CD4-positive, alpha-beta T cell treated with Interferon gamma for 1 hour (primary cell): Measurements from ENCODE around the gene ST6GAL1.
"Not testable (repeated sequence)": the region's sequence is repeated elsewhere in the genome, so short reads cannot be mapped to it uniquely, and the experiment has no call there.

Experiments used
- DNase-seq: peaks from one replicate; pipeline ENCODE4 v3.0.0-alpha.2; 2020

Gene ST6GAL1

DNA sequence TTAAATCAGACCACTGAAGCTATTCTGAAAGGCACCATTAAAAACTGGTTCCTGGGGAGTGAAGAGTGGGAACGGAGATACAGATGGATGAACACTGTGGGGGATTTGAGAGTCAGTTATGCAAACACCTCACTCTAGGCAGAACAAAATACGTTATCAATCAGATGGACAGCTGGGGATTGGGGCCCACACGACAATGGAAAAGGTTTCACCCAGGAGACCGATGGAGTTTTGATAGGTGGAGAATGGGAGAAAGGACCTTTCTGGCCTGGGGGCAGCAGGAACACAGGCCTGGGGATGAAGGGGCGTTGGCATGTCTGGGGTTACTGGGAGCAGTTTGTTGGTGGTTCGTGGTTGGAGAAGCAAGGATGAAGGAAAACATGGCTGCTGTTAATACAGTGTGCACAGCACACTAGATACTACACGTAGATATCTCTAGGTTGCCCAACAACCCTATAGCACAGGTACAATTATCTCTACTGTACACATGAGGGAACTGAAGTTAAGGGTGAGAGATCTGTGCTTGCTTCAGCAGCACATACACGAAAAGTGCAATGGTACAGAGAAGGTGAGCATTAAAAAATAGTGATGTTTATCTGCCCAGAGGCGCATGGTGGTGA is 16.5 kb downstream of the ST6GAL1 start:
- DNase-seq: no peak

DNA sequence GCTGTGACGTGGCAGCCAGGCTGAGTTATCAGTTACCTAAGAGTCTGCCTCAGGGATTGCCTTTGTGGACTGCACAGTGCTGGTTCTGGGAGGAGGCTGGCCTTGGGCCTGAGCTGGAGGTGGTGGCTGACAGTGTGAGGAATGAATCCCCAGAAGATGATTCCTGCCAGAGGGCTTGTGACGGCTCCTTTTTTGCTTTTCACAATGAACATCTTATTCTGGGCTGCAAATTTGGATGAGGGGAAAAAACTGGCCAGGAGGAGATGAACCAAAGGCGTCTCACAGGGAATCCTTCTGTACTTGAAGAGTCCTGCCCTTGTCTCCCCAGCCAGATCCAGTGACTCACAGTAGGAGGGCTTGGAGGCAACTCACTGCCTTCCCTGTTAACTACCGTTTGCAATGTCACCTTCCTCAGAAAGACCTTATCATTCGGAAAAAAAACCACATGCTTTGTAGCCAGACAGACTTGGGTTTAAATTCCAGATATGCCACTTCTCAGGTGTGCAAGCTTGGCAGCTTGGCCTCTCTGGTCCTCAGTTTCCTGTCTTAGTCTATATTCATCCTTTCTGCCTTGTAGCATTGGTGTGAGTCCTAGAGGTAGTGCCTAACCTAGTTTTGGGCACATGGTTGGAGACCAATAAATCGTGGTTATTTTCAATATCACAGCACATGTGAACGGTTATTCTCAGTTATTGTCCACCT is 19.1 kb downstream of the ST6GAL1 start:
- no peak for DNase-seq

DNA sequence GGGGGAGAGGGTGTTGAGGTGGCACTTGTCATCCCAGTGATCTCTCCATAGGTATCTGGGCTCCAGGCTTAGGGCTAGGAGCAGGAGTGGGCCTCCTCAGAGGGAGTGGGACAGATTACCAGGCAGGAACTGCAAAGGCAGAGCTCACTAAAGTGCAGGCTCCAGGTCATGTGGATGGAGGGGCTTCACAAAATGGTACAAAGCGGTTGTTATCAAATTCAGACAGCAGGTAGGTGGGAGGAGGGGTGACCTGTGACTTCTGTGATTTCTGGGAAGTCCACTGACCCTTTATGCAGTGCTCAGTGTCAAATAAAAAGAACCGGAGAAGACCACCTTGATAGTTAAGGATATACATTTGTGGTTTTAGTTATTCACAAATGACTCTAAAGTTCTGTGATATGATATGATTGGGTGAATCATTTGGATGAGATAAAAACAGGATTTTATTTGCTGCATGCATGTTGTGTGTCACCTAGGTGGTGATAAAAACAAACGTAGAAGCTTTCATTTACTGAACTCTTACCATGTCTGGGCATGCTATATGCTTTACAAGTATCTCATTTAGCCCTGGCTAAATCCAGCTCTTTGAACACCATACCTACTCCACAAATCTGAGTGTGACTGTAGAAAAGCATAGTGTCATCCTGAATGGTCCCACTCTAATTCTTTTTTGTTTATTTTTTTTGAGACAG is 20.2 kb downstream of the ST6GAL1 start:
- DNase-seq: no peak

DNA sequence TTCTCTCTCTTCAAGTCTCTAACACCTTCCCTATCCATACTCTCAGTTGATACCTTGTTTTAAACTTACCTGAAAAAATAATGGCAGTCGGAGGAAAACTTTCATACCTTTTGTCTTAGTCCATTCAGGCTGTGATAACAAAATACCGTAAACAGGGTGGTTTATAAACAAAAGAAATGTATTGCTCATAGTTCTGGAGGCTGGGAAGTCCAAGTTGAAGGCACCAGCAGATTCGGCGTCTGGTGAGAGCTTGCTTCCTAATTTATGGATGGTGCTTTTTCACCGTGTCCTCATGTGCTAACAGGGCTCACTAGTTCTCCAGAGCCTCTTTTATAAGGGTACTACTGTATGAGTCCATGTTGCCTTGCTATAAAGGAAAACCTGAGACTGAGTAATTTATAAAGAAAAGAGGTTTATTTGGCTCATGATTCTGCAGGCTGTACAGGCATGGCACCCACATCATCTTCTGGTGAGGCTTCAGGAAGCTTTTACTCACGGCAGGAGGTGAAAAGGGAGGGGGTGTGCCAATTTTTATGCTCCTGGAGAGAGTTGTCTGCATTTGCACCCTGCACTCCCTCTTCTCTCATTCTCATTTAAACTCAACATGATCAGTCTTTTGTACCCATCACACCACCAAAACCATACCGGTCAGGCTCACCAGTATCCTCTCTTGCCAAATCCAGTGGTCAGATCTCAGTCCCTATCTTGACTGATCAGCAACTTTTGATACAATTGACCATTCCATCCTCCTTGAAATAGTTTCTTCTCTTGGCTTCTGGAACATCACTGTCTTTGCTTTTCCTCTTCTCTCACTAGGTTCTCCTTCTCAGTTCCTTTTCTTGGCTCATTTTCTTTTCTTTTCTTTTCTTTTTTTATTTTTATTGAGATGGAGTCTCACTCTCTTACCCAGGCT is 21.6 kb downstream of the ST6GAL1 start:
- DNase-seq: no peak

DNA sequence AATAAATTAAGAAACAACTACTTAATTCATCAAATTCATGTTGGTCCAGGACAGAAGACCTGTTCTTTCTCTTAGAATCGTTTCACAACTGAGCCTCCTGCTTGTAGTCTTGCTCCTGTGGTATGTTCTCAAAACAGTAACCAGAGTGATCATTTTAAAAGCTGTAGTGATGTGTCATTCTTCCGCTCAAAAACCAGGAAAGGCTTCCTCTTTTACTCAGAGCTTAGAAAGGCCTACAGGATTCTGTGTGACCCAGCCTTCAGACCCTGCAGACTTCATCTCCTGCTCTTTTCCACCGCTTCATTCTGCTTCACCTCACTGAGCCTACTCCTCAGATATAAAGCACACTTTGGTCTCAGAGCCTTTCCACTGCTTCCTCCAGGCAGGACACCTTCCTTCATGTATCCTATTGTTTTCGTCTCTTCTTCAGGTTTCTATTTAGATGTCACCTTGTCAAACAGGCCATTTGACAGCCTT is 22.7 kb downstream of the ST6GAL1 start:
- no peak for DNase-seq

DNA sequence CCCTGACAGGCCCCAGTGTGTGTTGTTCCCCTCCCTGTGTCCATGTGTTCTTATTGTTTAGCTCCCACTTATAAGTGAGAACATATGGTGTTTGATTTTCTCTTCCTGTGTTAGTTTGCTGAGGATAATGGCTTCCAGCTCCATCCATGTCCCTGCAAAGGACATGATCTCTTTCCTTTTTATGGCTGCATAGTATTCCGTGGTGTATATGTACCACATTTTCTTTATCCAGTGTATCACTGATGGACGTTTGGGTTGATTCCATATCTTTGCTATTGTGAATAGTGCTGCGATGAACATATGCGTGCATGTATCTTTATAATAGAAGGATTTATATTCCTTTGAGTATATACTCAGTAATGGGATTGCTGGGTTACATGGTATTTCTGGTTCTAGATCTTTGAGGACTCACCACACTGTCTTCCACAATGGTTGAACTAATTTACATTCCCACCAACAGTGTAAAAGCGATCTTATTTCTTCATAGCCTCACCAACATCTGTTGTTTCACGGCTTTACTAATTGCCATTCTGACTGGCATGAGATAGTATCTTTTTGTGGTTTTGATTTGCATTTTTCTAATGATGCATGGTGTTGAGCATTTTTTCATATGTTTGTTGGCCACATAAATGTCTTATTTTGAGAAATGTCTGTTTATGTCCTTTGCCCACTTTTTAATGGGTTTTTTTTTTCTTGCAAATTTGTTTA is 23.8 kb downstream of the ST6GAL1 start:
- DNase-seq: not testable (repeated sequence)

DNA sequence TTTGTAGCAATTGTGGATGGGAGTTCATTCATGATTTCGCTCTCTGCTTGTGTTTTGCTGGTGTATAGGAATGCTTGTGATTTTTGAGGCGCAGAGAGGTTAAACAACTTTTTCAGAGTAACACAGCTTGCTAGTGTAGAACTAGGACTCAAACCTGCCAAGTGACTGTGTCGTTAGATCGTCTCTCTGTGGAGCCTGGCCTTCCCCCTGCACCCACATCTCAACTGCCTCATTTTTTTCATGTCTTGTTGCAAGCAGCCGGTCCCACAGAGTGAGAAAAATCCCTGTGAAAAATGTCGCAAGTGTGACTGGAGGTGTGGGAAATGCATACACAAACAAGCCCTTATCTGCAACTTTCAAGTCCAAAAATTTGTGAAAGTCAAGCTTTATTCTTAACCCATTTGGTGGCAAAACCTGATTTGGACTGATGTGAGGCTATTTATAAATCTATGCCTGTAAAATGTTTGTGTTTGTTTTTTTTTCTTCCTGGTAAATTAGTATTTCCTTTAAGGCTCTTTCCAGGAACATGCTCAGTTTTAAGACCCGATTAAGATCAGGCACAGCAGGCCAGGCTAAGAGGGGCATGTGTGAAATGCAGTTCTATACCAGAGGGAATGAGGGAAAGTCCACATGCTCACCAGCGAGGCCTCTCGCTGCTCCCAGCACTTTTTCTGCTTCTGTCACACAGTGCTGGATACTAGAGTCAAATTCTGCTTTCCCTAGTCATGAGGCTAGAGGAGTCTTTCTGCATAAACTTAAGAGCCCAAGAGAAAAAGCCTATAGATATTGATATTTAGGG is 25.8 kb downstream of the ST6GAL1 start:
- DNase-seq: no peak

DNA sequence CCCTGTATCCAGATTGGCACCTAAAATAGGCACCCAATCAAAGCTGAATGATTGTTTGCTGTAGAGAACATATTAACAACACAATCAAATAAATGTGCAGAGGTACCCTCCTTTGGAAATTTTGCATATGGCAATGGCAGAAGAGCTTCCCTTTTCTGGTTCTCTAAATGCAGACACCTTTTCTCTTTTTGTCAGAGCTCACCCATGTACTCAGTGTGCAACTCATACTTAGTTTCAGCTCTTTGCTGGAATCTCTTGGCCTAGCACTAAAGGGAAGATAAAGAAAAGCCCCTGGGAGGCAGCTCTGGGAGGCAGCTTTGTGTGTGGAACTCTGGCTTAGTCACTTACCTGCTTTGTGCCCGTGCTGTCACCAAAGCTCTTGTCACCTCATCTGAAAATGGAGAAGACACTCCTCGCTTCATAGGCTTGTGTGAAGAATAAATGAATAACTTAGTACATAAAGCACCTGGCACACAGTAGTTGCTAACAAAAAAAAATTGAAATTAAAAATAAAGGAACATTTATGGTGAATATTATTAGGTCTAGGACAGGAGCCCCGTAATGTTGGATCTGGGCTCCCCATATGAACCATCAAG is 28.8 kb downstream of the ST6GAL1 start:
- no peak for DNase-seq

DNA sequence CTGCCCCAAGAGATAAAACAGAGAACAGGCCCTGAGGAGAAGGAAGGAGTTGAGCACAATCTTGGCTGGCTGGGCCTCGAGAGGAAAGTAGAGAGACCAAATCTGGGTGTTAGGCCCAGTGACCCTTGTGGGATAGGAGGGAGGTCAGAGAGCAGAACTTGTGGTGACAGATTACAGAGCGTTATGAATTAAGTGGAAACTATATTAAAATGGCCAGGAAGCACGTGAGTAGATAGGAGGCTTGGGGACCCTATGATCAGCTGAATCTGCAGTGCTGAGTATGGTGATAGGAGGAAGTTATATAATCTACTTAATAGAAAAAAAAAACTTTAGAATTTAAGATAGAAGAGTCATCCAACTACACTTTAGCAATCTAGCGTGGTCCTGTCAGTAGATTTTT is 30.0 kb downstream of the ST6GAL1 start:
- DNase-seq: no peak

DNA sequence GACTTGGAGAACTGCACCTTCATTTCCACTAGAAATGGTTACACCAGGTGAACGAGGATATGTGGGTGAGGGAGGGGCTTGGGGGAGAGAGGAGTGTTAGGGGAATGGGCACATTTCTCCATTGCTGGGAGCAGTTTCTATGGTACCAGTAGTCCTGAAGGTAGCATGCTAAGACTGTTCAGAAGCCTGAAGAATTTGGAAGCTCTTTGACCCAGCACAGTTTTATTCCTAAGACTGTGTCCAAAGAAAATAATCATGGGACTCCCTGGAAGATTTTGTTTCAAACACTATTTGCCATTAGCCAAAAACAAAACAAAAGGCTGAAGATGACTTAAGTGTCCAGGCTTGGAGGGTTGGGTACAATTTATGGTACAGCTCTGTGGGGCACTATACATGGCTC is 32.1 kb downstream of the ST6GAL1 start:
- no peak for DNase-seq

DNA sequence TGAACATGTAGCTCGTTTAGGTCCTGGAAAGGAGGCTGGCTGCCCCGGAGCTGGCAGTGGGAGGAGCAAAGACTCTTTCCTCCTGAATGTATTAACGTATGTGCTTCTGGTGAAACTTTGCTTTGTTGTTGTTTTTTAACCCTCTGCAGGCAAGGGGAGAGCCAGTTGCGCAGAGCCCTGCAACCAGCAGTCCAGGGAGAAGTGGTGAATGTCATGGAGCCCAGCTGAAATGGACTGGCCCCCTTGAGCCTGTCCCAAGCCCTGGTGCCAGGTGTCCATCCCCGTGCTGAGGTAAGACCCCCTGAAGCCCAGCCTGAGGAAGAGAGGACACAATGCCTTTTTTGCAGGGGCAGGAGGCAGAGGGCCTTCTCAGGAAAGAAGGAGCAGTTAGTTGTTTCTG is 33.3 kb downstream of the ST6GAL1 start:
- no peak for DNase-seq

DNA sequence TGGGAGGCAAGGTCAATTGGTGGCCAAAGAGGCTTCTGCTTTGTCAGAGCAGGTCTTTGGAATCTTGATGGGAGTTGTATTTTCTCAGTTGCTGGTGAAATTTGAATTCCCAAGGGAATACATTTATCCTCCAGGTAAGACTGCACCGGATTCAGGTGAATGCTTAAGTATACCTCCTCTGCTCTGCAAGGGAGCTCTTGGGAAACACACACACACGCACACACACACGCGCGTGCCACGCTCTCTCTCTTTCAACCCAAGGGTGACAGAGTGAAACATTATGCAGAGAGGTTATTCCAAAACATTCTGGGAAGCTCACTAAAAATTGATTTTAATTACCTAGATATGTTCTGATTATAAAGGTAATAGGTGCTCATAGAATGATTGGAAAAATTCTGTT is 33.7 kb downstream of the ST6GAL1 start:
- no peak for DNase-seq

DNA sequence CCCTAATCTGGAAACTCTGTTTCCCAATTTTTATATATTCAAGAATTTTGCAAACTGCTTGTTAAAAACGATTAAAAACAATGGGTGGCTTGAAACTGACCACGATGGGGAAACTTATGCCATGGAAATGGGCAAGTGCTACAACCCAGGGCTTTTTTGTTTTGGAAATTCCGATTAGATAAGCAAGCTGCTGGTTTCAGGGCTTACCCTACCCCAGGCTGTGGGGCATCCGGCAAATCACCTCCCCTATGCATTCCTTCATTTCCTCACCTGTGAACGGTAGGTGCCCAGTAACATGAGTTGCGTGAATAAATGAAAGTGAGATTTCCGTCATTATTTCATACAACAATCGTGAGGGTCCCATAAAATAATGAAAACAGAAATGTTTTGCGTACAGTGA is 34.3 kb downstream of the ST6GAL1 start:
- DNase-seq: no peak

DNA sequence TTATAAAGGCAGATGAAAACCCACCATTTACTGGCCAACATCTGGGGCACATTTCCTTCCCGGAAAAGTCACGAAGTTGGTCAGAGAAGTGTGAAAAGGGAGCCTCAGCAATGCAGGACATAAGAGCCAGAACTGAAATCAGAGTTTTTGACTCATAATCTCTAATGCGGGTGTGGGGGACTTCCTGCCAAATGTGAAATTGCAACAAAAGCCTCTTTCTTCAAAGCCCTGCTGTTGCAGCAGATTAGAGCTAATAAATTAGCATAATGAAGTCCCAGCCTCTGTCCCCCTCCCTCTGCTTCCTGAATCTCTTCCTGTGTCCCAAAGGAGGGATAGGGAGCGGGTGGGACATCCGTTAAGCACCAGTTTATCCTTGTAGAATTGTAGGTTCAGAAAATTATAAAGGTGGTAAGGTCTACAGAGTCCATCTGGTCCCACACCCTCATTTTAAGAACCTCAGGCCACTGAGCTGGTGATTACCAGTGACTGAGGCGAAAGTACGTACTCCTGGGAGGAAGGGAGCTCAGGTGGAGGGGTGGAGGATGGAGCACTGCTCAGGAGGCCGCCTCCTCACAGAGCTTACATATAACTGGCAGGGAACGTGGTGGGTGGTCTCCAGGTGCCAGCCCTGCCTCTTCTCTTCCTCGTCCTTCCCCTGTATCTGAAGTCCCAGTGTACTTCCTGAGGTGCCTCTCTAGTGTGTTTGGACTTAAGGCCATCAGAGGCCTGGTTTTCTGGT is 35.0 kb downstream of the ST6GAL1 start:
- DNase-seq: no peak

DNA sequence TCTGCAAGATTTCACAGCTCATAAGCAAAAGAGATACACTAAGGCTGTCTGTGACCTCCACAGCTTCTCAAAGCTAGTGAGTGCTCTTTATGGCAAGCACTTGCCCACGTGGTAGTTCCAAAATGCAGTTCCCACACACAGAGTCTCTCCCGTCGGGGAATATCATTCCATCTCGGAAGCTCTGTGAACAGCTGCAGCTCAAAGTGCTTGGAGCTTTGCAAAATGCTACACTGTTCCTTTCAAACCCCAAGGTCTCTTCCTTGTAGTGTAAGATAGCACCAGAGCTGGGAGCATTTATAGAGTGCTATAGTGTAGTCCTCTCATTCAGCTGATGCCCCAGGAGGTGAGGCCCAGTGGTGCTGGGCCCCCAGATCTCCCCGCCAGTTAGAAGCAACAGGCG is 36.1 kb downstream of the ST6GAL1 start:
- DNase-seq: no peak

DNA sequence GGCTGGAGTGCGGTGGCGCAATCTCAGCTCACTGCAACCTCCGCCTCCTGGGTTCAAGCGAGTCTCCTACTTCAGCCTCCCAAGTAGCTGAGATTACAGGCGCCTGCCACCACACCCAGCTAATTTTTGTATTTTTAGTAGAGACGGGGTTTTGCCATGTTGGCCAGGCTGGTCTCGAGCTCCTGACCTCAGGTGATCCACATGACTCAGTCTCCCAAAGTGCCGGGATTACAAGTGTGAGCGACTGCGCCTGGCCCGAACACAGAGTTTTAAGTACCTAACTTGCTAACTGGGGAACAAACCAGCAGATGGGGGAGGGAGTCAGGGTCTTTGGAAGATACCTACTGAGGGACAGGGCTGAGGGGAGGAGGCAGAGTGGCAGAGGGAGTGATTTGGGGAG is 36.9 kb downstream of the ST6GAL1 start:
- DNase-seq: not testable (repeated sequence)

DNA sequence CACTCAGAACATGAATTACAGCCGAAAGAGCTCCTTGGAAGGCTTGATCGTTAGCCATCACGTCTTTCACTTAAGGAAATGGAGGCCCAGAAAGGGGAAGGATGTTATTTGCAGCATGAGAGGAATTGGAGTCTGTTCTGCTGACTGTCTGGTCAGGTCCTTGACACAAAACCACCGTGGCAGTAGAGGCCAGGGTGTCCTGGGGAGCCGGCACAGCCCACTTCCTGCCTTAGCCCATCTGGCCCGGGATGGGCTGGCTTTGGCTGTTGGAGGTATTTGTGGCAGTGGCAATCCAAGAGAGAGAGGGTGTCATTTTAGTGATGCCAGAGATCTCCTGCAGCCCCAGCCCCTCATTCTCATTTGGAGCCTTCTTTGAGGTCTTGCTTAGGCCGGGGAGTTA is 37.4 kb downstream of the ST6GAL1 start:
- DNase-seq: no peak

DNA sequence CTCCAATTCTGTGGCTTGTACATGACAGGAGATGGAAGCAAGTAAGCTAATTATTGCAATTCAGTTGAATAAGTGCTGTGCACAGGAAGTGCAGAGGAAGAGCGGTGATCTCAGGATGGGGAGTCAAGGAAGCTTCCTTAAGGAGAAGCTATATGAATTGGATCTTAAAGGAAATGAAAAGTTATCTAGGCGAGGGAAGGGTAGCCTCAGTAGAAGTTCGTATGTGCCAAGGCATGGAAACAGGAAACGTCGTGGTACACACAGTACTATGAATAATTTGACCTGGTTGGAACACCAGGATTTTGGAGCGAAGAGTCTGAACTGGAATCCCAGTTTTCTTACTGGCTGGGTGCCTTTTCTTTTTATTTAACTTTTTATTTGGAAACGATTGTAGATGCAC is 39.3 kb downstream of the ST6GAL1 start:
- DNase-seq: no peak

DNA sequence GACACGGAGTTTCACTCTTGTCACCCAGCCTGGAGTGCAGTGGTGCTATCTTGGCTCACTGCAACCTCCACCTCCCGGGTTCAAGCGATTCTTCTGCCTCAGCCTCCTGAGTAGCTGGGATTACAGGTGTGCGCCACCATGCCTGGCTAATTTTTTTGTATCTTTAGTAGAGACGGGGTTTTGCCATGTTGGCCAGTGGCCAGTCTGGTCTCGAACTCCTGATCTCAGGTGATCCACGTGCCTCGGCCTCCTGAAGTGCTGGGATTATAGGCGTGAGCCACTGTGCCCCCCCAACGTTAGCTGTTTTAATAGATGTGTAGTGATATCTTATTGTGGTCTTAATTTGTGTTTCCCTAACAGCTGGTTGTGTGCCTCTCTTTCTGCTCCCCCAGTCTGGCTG is 40.8 kb downstream of the ST6GAL1 start:
- DNase-seq: not testable (repeated sequence)

DNA sequence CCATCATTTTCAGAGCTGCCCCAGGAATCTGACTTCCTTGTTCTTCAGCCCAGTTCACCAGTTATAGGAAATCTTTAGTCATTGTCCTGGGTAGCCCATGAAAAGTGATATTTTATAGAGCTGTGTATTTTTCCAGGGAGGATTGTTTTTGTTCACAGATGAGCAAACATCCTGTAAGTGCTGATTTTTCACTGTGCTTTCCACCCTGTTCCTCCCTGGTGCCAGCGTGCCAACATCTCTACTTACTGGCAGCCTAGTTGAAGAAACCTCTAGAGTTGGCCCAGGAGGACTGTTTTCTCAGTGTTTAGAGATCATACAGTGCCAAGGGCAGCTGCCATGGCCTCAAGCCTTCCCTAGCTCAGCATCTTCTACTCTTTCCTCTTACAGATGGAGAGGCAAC is 41.3 kb downstream of the ST6GAL1 start:
- no peak for DNase-seq
